Thoracic aorta endothelial cell (primary cell): ENCODE results near the gene RUFY3. TPM values are rescaled to one million over a fixed set of nuclear protein-coding genes. Genes with fewer than 3 reads are reported as not detected.
A peak's percentile ranks its signal among the peaks of the same experiment; 100 is the strongest.

Source experiments
- small RNA-seq: library from RNA; depleted of rRNA; stranded (forward); fragments of <200 nt; gene quantifications from one replicate; pipeline ENCODE3, GENCODE V24; 2012
- total RNA-seq: library from RNA; depleted of rRNA; stranded (reverse); fragments of >200 nt; gene quantifications from 2 replicates; pipeline ENCODE4 v1.2.3, GENCODE V29; 2012

RUFY3 gene, protein sequence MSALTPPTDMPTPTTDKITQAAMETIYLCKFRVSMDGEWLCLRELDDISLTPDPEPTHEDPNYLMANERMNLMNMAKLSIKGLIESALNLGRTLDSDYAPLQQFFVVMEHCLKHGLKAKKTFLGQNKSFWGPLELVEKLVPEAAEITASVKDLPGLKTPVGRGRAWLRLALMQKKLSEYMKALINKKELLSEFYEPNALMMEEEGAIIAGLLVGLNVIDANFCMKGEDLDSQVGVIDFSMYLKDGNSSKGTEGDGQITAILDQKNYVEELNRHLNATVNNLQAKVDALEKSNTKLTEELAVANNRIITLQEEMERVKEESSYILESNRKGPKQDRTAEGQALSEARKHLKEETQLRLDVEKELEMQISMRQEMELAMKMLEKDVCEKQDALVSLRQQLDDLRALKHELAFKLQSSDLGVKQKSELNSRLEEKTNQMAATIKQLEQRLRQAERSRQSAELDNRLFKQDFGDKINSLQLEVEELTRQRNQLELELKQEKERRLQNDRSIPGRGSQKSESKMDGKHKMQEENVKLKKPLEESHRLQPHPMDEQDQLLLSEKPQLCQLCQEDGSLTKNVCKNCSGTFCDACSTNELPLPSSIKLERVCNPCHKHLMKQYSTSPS
- 45.9 and 46.8 TPM in 2 replicates for total RNA-seq

DNA sequence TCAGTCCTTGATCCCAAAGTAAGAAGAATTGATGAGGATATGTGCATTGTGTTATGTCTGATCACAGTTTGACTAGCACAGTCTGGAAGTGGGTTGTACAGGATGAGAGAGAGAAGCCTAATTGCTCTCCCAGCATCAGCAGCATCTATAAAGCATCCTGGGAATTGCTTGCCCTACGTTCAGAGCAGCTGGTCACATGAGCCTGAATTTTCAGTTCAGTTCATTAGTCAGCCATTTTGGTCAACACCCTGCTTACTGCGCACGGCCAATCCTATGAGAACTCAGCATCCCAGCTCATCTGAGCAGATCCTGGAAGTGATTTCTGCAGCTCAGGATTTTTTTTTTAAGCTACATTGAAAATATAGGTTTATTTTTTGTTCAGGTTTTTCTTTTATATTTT, at the start of gene RUFY3:
RUFY3 (plus strand) TSS at position 218 of the 400 bp plus-strand sequence. CDS start 610 bp downstream, outside the sequence.

DNA sequence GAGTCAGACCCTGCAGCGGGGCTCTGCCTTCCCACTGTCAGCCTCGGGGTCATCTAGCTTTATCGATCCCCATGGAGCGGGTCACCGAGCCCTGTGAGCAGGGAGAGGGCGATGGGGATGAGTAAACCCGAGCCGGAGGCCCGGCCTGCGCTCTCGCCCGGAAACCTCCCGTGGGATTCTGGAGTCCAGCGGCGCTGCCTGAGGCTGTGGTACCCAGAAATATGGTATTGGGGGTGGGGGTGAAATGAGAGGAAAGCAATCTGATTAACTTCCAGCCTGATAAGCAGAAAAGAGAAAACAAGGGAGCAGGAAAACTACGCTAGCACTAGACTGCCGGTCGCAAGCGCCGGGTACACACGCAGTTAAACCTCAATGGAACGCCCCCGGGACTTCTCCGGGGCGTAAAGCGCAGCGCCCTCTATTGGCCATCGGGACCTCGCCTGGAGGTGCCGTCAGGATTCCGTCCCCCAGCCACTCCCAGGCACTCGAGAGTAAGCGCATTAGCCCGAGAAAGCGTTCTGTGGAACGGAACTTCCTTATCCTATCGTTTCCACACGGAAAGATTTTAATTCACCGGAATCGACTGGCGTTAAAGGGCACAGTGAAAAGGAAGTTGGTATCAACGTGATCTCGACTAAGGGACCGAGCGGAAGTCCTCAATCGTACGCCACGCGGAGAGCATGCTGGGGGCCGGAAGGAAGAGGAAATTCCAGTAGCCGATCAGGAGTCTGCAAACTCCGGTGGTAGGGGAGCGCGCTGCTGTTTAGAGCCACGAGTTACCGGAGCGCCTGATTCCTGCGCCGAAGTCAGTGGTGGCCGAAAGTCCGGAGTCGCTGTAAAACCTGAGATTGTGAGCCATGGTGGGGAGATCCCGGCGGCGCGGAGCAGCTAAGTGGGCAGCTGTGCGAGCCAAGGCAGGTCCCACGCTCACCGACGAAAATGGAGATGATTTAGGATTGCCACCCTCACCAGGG, 33.7 kb upstream of the RUFY3 start, which contains the start of gene UTP3:
UTP3 (plus strand) TSS at position 712 of the 974 bp plus-strand sequence; CDS start at position 858, 146 bp downstream.

DNA sequence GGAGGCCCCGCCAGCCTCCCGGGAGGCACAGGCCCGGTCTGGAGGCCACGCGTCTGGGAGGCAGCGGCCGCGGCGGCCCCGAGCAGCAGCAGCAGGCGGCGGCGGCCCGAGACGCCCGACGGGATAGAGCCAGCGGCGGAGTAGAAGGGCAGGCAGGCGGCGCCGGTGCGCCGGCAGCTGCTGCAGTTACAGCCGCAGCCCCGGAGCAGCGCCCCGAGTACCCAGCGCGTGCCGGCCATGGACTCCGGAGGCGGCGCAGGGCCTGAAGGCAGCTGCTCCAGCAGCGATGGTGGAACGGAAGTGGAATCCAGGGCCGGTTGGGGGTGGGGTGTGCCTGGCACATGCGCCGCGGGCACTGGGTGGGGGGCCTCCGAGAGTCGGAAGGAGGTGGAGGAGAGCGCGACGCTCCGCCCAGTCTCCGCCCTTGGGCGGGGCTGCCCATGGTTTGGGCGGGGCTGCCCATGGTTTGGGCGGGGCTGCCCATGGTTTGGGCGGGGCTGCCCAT, 117.9 kb downstream of the RUFY3 start, which contains the start of gene GRSF1:
GRSF1 (minus strand) TSS at position 302 of the 505 bp plus-strand sequence; CDS start at position 239, 63 bp downstream.

Small RNA genes within 50 kb of the gene (small RNA-seq; reads per million reads assigned to genes)
- gene RF00026 (not detected), gene RNU6-520P (not detected), gene RNU6-784P (8.9 reads per million, percentile 91 among the genes with 10 or more reads in this experiment), gene RNU6-891P (not detected)

Other genes starting within 250 kb of the RUFY3 start
- not detected in 2 replicates for gene MUC7, start 249.8 kb upstream of the RUFY3 start, total RNA-seq
- gene AMTN, start 203.4 kb upstream of the RUFY3 start, total RNA-seq = not detected in 2 replicates
- not detected in 2 replicates for gene AMBN, start 129.7 kb upstream of the RUFY3 start, total RNA-seq
- under 0.01 and 0.13 TPM in 2 replicates for gene ENAM, start 93.2 kb upstream of the RUFY3 start, total RNA-seq
- not detected in 2 replicates for gene JCHAIN, start 55.5 kb upstream of the RUFY3 start, total RNA-seq
- gene UTP3, start 33.4 kb upstream of the RUFY3 start, total RNA-seq = 32.3 and 34.7 TPM in 2 replicates
- 111 and 126 TPM in 2 replicates for gene GRSF1, start 117.9 kb downstream of the RUFY3 start, total RNA-seq
- 28.2 and 29.4 TPM in 2 replicates for gene MOB1B, start 180.4 kb downstream of the RUFY3 start, total RNA-seq